GM21723 (cell line): ENCODE measurements around the gene ADAMTS7.
"Not testable (repeated sequence)": the region's sequence is repeated elsewhere in the genome, so short reads cannot be mapped to it uniquely, and the experiment has no call there.

Source experiments
- ATAC-seq: cut with Tn5 transposase; IDR thresholded peaks from one replicate; pipeline ENCODE4 v1.9.1; 2021; ENCODE audit warnings: mild to moderate bottlenecking, moderate library complexity; ENCODE audit not compliant: unreplicated experiment

The ADAMTS7 gene

GRCh38 chr15:78766041-78766440 lies 45.2 kb downstream of the ADAMTS7 start:
- ATAC-seq = no peak

GRCh38 chr15:78765154-78765860 lies 46.0 kb downstream of the ADAMTS7 start:
- not testable (repeated sequence) for ATAC-seq

GRCh38 chr15:78764340-78765153 lies 46.7 kb downstream of the ADAMTS7 start:
- not testable (repeated sequence) for ATAC-seq

GRCh38 chr15:78763796-78764241 lies 47.4 kb downstream of the ADAMTS7 start:
- ATAC-seq = no peak

DNA sequence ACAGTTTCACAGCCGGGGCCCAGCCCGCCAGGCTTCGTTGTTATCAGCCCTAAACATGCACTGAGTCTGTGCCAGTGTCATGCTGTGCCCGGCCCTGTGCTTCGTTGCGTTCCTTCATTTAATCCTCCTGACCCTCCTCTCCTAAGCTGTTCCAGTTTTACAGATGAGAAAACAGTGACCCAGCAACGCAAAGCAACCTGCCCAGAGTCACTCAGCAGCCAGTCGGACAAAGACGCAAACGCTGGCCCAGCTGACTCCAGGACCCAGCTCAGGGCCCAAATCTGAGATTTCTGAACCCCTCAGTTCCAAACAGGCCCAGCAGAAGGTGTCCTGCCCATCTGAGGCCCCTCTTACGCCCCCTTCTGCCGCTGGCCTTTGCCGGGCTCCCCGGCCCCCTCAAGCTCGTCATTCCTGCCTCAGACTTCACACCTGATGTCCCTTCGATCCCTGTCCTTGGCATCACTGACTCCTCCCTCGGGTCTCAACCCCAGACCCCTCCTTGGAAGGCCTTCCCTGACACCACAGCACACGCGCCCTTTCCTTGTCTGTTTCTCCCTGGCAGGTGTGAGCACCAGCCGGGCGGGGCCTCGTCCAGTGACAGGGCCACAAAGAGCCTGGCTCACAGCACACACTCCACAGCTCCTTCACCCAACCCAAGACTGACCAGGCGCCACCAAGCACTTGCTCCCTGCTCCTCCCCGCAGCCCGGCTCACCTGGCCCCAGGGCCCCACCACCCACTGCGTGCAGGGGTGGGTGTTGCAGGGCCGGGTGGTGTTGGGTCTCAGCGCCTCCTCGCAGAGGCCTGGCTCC lies 48.1 kb downstream of the ADAMTS7 start:
- ATAC-seq = no peak

GRCh38 chr15:78762386-78762961 lies 48.8 kb downstream of the ADAMTS7 start:
- ATAC-seq = not testable (repeated sequence)

GRCh38 chr15:78761891-78762385 lies 49.3 kb downstream of the ADAMTS7 start:
- no peak for ATAC-seq

GRCh38 chr15:78761475-78761874 lies 49.8 kb downstream of the ADAMTS7 start:
- ATAC-seq = peak; percentile 46

DNA sequence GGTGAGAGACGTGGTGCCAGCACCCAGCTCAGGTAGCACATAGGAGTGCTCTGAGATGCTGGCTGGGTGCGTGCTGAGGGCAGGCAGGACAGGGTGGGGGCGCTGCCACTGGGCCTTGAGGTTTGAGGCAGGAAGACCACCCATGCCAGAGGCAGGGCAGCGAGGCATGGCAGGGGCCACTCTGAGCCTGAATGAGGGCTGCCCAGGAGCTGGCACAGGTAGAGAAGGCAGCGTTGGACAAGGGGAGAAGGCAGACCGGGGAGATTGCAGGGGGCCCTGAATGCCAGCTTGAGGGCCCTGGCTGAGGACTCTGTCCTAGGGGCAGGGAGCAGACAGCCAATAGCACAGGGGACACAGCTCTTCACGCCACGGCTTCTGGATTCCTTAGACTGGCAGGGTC lies 50.2 kb downstream of the ADAMTS7 start:
- ATAC-seq = no peak

DNA sequence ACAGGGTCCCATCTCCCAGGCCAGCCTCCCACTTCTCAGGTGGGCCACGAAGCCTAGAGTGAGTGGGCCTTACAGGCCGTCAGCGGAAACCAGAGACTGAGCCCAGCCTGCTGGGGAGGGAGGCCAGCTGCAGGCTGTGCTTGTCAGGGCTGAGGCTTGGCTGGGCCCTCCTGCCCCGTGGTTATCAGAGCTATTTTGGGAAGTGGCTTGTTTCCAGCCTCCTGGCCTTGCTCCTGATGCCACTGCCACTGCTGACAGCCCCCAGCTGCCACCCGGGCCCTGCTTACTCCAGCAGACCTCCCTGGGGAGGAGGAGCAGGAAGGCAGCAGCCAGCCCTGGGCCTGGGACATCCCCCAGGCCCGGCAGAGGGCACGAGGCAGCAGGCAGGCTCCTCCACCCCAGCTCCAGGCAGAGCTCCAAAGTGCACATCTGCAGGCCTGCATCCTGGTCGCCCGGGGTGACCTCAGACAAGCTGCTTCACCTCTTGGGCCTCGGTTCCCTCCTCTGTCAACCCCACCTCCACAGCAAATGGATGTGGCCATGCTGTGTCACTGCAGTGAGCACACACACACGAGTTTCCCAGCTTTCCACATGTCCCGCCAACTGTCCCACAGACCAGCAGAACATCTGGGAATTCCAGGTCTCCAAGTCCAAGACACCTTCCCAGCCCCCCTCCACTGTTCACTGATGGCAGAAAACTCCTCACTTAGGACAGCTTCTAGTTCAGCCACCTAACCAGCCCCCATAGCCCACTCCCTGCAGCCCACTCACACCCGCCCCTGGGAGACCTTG lies 51.0 kb downstream of the ADAMTS7 start:
- not testable (repeated sequence) for ATAC-seq

DNA sequence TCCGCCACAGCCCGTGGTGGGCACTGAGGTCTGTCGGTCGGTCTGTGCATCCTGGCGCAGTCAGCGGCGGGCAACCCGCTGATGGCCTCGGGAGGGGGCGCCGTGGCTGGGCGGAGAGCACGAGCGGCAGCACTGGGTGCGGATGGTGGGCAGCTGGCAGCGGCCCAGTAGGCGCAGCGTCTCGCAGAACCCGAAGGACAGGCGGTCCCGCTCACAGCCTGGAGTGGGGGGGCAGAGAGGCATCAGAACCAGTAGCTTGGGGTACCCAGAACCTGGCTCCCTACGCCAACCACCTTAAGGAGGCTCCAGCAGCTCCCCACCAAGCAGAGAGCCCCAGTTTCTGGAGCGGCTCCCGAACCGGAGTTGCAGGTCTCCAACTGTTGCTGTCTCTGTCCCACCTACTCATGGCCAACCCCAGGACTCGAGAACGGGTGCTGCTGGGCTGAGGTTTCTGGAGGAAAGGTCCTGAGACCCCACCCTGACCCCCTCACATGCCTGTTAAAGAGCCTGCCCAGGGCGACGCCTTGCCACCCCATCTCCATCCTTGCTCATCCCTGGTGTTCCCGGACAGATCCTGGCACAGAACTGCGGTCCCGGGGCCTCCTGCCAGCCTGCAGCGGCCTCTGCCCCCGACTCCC lies 51.8 kb downstream of the ADAMTS7 start:
- ATAC-seq = not testable (repeated sequence)

- ATAC-seq = not testable (repeated sequence)
These were observed 52.6 kb downstream of the ADAMTS7 start for GRCh38 chr15:78758486-78759200.

GRCh38 chr15:78758084-78758483 lies 53.2 kb downstream of the ADAMTS7 start:
- not testable (repeated sequence) for ATAC-seq

DNA sequence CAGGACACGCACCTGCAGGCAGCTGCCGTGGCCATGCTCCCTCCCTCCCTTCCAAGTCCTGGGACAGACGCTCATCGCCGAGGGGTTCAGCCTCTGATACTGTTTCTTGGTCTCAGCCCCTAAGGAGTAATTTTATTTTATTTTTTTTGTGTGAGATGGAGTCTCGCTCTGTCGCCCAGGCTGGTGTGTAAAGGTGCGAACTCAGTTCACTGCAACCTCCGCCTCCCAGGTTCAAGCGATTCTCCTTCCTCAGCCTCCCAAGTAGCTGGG lies 53.7 kb downstream of the ADAMTS7 start:
- ATAC-seq = no peak

- ATAC-seq = peak; percentile 60
These were observed 54.3 kb downstream of the ADAMTS7 start for GRCh38 chr15:78756781-78757635.

- ATAC-seq = peak; percentile 29
These were observed 55.2 kb downstream of the ADAMTS7 start for GRCh38 chr15:78755900-78756591.

DNA sequence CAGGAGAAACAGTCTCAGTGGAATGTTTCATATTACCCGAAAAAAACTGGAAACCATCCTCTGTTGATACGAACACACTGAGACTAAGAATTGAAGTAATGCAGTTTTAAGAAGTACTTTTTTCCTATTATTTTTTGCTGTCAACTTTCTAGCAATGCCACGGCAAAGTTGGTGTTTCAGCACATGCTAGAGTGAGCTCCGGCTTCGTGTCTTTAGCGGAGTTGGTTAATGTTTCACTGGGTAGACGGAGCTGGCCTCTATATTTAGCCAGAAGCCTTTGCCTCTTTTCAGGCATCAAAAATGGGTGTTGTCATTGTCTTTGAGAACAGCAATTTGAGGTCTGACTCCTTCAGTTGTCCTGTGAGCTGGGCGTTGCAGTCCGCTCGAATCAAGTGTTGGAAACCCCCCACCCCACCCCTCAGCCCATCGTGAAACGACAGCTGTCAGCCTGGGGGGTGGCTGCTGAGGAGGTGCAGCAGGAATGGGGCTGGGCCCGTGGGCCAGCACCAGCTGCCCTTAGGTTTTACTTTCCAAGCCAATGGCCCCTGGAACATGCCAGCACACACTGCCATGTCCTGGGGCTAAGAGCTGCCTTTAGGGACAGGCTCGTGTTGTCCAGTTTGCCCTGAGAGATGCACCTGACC lies 56.5 kb downstream of the ADAMTS7 start:
- ATAC-seq = not testable (repeated sequence)
